Activated T-helper 17 cell treated with anti-CD3 and anti-CD28 coated beads, Interleukin-2, amount 50 U/mL, for 72 hours (primary cell): ENCODE measurements around the gene SLC25A20. TPM values are rescaled to one million over a fixed set of nuclear protein-coding genes. Genes with fewer than 3 reads are reported as not detected.

ENCODE experiments used
- ATAC-seq: fragments of 150-1000 bp; cut with Tn5 transposase; replicated peaks from 2 replicates; pipeline ENCODE4 v1.10.0; 2021; ENCODE audit warnings: mild to moderate bottlenecking, moderate library complexity
- H3K27ac Mint-ChIP-seq: one replicate; pipeline ENCODE4 v1.8.0; 2022; ENCODE audit warnings: mixed read lengths
- H3K27me3 Mint-ChIP-seq: one replicate; pipeline ENCODE4 v1.8.0; 2022; ENCODE audit warnings: mixed read lengths
- H3K36me3 Mint-ChIP-seq: one replicate; pipeline ENCODE4 v1.8.0; 2022; ENCODE audit warnings: low read depth, mild to moderate bottlenecking, mixed read lengths
- H3K4me1 Mint-ChIP-seq: one replicate; pipeline ENCODE4 v1.8.0; 2022; ENCODE audit warnings: mixed read lengths
- H3K4me3 Mint-ChIP-seq: one replicate; pipeline ENCODE4 v1.8.0; 2022; ENCODE audit warnings: mild to moderate bottlenecking, mixed read lengths
- H3K9me3 Mint-ChIP-seq: one replicate; pipeline ENCODE4 v1.8.0; 2022; ENCODE audit warnings: mixed read lengths
- total RNA-seq, 2 donors: library from RNA; stranded (reverse); gene quantifications; one replicate each; pipeline ENCODE4 v1.2.3, GENCODE V29; 2022

SLC25A20 gene
- total RNA-seq, 2 donors from 2014 or later = 13.4 to 33.7 TPM

DNA sequence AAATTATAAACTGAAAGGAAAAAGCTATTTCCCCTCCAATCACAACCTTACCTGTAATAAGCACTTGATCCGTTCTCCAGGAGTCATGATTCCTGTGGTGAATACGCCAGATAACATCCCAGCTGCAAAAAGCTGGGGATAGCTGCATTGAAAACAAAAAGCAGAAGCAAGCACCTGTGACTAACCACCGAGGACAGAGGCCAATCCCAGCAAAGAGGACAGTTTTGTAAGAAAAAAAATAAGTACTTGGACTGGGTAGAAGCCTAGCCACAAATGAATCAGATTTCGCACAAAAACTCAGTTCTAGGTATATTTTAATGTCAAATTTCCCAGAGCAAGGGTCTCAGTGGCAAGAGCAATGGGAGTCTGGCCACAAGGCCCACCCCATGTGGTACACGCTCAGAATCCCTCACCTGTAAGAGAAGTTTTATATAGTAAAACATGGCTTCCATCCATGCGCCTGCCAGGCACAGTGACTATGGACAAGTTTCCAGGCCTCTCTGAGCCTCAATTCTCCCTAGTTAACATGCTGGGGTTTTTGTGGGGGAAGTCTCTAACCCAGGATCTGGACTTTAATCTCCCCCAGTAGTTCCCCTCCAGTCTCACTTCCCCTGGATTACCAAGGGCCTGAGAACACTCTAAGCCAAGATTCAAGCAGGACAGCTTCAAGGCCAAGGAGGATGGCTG, 19.2 kb downstream of the SLC25A20 start:
- no peak for ATAC-seq
- no peak overlapping the region for H3K4me3 Mint-ChIP-seq
- no peaks in the 10 kb centered on the region for H3K27me3 Mint-ChIP-seq
- no peaks in the 10 kb centered on the region for H3K4me1 Mint-ChIP-seq
- H3K27ac Mint-ChIP-seq = peak overlapping the region; percentile 50
- H3K9me3 Mint-ChIP-seq = no peaks in the 10 kb centered on the region
- H3K36me3 Mint-ChIP-seq = peaks cover 32% of the 10 kb centered on the region

DNA sequence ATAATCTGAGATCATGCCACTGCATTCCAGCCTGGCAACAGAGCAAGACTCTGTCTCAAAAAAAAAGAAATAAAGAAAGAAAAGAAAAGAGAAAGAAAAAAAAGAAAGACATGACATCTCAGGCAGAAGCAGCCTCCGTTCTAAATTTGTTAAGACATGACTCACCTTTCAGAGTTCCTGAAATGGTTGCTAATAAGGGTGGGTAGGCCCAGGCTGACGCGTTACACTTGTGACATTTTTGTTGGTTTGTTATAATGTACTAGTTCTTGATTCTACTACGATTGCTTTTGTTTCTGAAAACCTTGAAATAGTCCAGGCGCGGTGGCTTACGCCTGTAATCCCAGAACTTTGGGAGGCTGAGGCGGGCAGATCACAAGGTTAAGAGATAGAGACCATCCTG, 21.0 kb downstream of the SLC25A20 start:
- H3K27ac Mint-ChIP-seq = no peak overlapping the region
- H3K27me3 Mint-ChIP-seq = no peaks in the 10 kb centered on the region
- no peak for ATAC-seq
- H3K4me1 Mint-ChIP-seq = no peaks in the 10 kb centered on the region
- no peaks in the 10 kb centered on the region for H3K9me3 Mint-ChIP-seq
- peaks cover 20% of the 10 kb centered on the region for H3K36me3 Mint-ChIP-seq
- H3K4me3 Mint-ChIP-seq = no peak overlapping the region

GRCh38 chr3:48863122-48863521, 35.6 kb downstream of the SLC25A20 start:
- no peaks in the 10 kb centered on the region for H3K27me3 Mint-ChIP-seq
- no peak overlapping the region for H3K4me3 Mint-ChIP-seq
- no peaks in the 10 kb centered on the region for H3K4me1 Mint-ChIP-seq
- ATAC-seq = no peak
- no peak overlapping the region for H3K27ac Mint-ChIP-seq
- H3K36me3 Mint-ChIP-seq = peaks cover 28% of the 10 kb centered on the region
- no peaks in the 10 kb centered on the region for H3K9me3 Mint-ChIP-seq

DNA sequence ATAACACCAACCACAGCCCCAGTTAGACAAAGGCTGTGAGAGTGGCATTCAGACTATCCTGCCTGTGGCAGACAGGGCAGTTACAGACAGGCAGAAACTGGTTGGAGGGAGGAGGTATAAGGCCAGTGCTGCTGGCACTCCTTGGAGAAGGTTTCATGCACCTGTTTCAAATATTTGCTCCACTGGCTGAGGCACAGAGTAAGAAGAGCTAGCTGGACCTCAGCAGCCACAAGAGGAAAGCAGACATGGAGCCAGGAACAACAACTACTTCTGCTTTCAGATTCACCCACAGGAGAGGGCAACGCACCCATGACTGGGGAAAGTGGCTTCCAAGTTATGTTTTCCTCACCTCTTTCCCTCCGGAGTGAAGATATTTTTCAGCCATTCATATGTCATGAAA, 39.5 kb downstream of the SLC25A20 start:
- no peak for ATAC-seq
- Mint-ChIP-seq H3K4me3 (no peak overlapping the region), H3K27me3 (no peaks in the 10 kb centered on the region), H3K27ac (no peak overlapping the region), H3K4me1 (no peaks in the 10 kb centered on the region), H3K36me3 (peaks cover 36% of the 10 kb centered on the region), H3K9me3 (no peaks in the 10 kb centered on the region)

- no peaks in the 10 kb centered on the region for H3K27me3 Mint-ChIP-seq
- no peak for ATAC-seq
- no peak overlapping the region for H3K4me3 Mint-ChIP-seq
- H3K27ac Mint-ChIP-seq = no peak overlapping the region
- no peaks in the 10 kb centered on the region for H3K4me1 Mint-ChIP-seq
- H3K36me3 Mint-ChIP-seq = peaks cover 36% of the 10 kb centered on the region
- H3K9me3 Mint-ChIP-seq = no peaks in the 10 kb centered on the region
These were observed 40.0 kb downstream of the SLC25A20 start for GRCh38 chr3:48858709-48859108.

- Mint-ChIP-seq H3K27ac (peak overlapping the region; percentile 5), H3K4me1 (no peaks in the 10 kb centered on the region), H3K27me3 (no peaks in the 10 kb centered on the region), H3K9me3 (no peaks in the 10 kb centered on the region), H3K4me3 (no peak overlapping the region), H3K36me3 (peaks cover 34% of the 10 kb centered on the region)
- ATAC-seq = no peak
These were observed 41.0 kb downstream of the SLC25A20 start for GRCh38 chr3:48857641-48858040.

GRCh38 chr3:48856469-48856868, 42.2 kb downstream of the SLC25A20 start:
- Mint-ChIP-seq H3K9me3 (no peaks in the 10 kb centered on the region), H3K4me1 (no peaks in the 10 kb centered on the region), H3K27me3 (no peaks in the 10 kb centered on the region), H3K4me3 (no peak overlapping the region), H3K36me3 (peaks cover 25% of the 10 kb centered on the region), H3K27ac (peak overlapping the region; percentile 61)
- ATAC-seq = no peak

GRCh38 chr3:48855681-48856447, 42.8 kb downstream of the SLC25A20 start:
- ATAC-seq = no peak
- no peak overlapping the region for H3K4me3 Mint-ChIP-seq
- H3K27me3 Mint-ChIP-seq = no peaks in the 10 kb centered on the region
- no peaks in the 10 kb centered on the region for H3K9me3 Mint-ChIP-seq
- peaks cover 25% of the 10 kb centered on the region for H3K36me3 Mint-ChIP-seq
- H3K4me1 Mint-ChIP-seq = no peaks in the 10 kb centered on the region
- H3K27ac Mint-ChIP-seq = peak overlapping the region; percentile 61

GRCh38 chr3:48852151-48852550, 46.5 kb downstream of the SLC25A20 start:
- Mint-ChIP-seq H3K36me3 (peaks cover 6% of the 10 kb centered on the region), H3K27ac (no peak overlapping the region), H3K9me3 (no peaks in the 10 kb centered on the region), H3K27me3 (no peaks in the 10 kb centered on the region), H3K4me3 (no peak overlapping the region), H3K4me1 (peaks cover 5% of the 10 kb centered on the region)
- no peak for ATAC-seq

DNA sequence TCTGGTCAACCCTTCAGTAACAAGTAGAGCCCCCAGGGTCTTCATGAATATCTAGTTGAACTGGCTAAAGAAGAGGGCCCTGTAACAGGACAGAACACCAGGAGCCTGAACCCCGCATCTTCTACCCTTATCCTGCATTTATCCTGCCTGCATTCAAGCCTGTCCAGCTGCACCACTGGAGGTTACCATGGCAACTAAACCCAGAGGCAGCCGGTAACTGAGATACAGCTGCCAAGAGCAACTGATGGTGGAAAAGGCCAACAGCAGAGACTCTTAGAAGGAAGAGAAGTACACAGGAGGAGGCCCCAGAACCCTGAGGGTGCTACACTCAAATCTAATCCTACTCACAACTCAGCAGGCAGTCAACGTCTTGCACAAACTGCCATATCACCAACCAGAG, 47.3 kb downstream of the SLC25A20 start:
- no peaks in the 10 kb centered on the region for H3K27me3 Mint-ChIP-seq
- ATAC-seq = no peak
- no peak overlapping the region for H3K4me3 Mint-ChIP-seq
- H3K36me3 Mint-ChIP-seq = no peaks in the 10 kb centered on the region
- H3K9me3 Mint-ChIP-seq = no peaks in the 10 kb centered on the region
- no peak overlapping the region for H3K27ac Mint-ChIP-seq
- H3K4me1 Mint-ChIP-seq = peaks cover 5% of the 10 kb centered on the region

GRCh38 chr3:48848816-48849515, 49.7 kb downstream of the SLC25A20 start:
- Mint-ChIP-seq H3K4me3 (peak overlapping the region; percentile 97), H3K4me1 (peaks cover 11% of the 10 kb centered on the region), H3K36me3 (peaks cover 6% of the 10 kb centered on the region), H3K27me3 (no peaks in the 10 kb centered on the region), H3K9me3 (no peaks in the 10 kb centered on the region), H3K27ac (peak overlapping the region; percentile 99)
- no peak for ATAC-seq

DNA sequence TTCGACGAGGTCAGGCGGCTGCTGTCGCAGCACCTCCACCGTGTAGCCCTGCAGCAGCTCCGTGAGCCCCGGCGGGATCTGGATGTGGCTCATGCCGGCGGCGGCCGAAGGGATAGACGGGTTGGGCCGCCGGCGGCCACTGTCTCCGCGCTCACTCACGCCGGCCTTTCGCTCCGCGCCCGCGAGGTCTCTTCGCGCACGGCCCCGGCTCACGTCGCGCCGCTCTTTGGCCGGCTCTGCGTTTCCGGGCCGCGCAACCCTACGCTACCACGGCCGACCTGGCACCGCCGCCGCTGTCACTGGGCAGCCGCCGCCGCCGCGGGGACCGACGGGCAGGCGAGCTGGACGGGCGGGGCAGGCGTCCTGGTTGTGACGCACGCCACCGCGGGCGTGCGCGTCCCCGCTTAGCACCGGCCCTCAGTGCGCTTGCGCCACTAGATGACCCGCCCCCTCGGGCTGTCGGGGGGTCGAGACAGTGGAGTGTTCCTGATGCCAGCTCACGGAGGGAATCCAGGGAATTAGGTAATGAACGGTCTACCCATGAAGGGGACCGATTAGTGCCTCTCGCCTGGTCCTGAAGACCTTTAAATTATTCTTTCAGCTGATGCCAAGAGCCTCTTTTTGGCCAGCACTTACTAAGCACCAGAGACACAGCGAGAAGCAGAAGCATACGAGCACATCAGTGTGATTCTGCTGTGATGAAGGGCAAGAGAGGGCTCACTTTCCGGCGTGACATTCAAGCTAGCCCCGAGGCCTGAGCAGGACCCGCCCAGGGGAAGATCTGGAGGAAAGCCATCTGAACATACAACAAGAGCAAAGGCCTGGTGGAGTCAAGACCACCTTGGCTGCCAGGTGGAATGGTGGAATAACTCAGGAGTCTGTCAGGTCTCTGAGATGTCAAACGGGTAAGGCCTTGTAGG, 50.9 kb downstream of the SLC25A20 start, which contains the start of gene PRKAR2A:
PRKAR2A (minus strand) TSS at position 371 of the 920 bp plus-strand sequence; CDS start at position 93, 278 bp downstream.
- H3K36me3 Mint-ChIP-seq = peaks cover 6% of the 10 kb centered on the region
- peak within 1 kb of the TSS; percentile 97 for H3K4me3 Mint-ChIP-seq
- H3K4me1 Mint-ChIP-seq = peaks cover 11% of the 10 kb centered on the region
- H3K27me3 Mint-ChIP-seq = no peaks in the 10 kb centered on the region
- H3K27ac Mint-ChIP-seq = peak within 1 kb of the TSS; percentile 99
- H3K9me3 Mint-ChIP-seq = no peaks in the 10 kb centered on the region
- ATAC-seq = peak; percentile 95

GRCh38 chr3:48847053-48847503, 51.6 kb downstream of the SLC25A20 start:
- Mint-ChIP-seq H3K27ac (peak overlapping the region; percentile 76), H3K4me3 (peak overlapping the region; percentile 97), H3K36me3 (peaks cover 6% of the 10 kb centered on the region), H3K9me3 (no peaks in the 10 kb centered on the region), H3K4me1 (peaks cover 11% of the 10 kb centered on the region), H3K27me3 (no peaks in the 10 kb centered on the region)
- peak; percentile 57 for ATAC-seq

- Mint-ChIP-seq H3K9me3 (no peaks in the 10 kb centered on the region), H3K4me3 (peak overlapping the region; percentile 97), H3K27me3 (no peaks in the 10 kb centered on the region), H3K4me1 (peaks cover 11% of the 10 kb centered on the region), H3K36me3 (peaks cover 6% of the 10 kb centered on the region), H3K27ac (no peak overlapping the region)
- ATAC-seq = no peak
These were observed 53.5 kb downstream of the SLC25A20 start for GRCh38 chr3:48845170-48845569.
